COLO829 (cell line): ENCODE measurements around the gene PNLIPRP3.

Experiments used
- DNase-seq: peaks from one replicate; pipeline ENCODE4 v3.0.0; 2012; ENCODE audit warnings: low spot score

Gene PNLIPRP3

DNA sequence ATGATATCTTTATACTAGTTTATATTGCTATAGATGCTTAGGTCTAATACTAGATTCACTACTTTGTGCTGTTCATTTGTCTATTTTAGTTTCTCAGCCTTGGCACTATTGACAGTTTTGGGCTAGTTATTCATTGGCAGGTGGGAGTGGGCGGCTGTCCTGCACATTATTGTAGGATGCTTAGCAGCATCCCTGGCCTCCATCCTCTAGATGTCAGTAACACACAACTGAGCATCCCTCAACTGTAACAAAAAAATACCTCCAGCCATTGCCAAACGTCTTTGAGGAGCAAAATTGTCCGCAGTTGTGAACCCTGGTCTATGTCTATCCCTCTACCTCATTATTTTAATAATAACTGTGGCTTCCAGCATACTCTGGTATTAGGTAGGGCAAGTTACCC is 83.7 kb downstream of the PNLIPRP3 start:
- DNase-seq, result no peak

DNA sequence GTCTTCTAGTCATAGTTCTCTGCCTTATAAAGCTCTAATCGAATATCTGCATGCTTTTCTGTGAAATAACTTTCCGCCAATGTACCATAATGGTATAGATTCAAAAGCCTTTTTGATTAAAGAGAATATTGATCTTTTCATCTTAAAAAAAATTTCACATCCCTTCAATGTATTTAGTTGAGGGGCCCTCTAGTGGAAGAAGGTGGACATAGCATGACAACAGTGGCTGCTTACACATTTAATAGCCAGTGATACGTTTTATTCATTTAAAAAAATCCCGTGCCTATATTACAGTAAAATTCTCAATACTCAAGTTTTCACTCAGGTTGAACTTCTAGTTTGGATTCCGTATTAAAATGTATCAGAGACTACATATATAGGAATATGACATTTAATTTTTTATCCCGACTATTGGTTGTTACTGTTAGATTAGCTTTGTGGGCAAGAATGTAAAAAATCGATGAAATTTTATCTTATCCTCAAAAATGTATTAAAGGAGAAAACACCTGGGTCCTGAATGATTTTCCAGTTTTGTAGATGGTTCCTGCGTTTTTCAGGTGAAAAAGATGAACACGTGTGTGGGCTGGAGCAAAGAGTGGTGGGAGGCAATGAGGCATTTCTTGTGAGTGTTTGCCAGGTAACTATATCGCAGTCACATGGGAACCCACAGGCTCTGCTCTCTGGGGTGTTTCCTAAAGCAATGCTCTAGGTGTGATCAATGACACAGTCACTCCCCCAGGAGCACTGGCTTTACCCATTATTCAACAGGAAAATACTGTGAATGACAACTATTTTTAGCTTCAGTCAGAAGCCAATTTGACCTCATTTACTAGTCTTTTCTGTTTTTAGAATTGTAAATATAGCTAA is 94.0 kb downstream of the PNLIPRP3 start:
- peak; percentile 13 for DNase-seq

DNA sequence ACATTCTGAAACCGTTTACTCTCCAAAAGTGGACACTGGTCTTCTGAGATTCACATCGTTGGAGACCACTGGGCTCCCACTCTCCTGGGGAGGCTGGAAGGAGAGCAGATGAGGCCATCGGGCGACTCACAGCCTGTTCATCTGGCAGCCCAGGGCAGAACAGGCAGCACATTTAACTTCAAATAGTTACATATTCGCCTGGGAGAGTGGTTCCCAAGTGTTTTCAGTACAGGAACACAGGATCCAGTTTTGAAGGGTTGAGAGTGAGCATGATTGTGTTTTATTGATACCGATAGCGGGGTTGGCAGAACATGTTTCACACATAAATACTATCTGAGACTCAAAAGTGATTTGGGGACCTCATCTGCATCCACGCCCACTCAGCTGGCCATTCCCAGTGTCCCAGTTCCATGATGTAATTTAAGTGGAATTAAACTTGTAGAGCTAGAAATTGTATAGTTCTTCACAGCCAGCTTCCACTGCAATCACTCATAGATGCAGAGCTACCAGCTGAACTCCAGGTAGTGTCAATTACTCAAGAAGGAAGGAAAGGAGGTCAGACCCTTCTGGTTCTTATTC is 95.2 kb downstream of the PNLIPRP3 start:
- DNase-seq, result no peak

DNA sequence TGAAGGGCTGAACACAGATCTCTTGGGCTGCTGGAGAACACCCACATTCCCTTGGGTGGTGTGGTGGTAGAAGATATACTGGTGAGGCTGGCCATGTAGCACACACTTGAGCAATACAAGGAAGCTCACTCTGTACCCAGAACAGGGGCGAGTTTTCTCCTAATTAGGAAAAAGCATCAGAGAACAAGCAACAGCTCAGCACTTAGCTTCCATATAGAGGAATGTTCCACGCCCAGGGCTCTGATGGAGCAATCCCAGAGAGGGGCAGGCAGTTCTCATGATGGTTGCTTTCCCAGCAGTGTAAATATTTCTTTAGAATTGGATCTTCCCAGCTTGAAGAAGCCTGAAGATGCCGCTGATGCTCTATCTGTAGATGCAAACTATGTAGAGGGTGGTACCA is 97.1 kb downstream of the PNLIPRP3 start:
- no peak for DNase-seq

DNA sequence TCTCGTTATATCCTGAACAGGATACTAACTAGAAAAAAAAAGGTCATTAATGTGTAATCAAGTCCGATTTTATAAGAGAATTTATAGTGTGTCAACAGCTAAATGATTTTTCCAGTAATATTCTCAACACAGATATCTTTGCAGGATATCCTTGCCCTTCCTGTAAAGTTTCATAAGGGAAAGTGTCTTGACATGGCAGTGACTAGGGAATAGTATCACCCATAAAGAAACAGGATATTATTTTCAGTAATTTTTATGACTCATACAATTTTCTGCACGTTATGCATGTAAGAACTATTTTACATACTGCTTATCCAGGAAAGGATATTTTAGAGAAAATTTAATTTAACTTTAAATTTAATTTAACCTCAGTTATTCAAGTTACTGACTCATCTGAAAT is 98.6 kb downstream of the PNLIPRP3 start:
- no peak for DNase-seq
